HG03039 (cell line): ENCODE results near the gene NPEPPS.
A peak's percentile ranks its signal among the peaks of the same experiment; 100 is the strongest.

Experiments used
- ATAC-seq: cut with Tn5 transposase; IDR thresholded peaks from one replicate; pipeline ENCODE4 v1.9.1; 2021; ENCODE audit warnings: mild to moderate bottlenecking, moderate library complexity; ENCODE audit not compliant: unreplicated experiment

NPEPPS gene

GRCh38 chr17:47629826-47630225 is 98.9 kb downstream of the NPEPPS start:
- ATAC-seq: no peak

GRCh38 chr17:47630614-47631013 is 99.7 kb downstream of the NPEPPS start:
- no peak for ATAC-seq

GRCh38 chr17:47632991-47633390 is 102.1 kb downstream of the NPEPPS start:
- no peak for ATAC-seq

GRCh38 chr17:47633996-47634395 is 103.1 kb downstream of the NPEPPS start:
- no peak for ATAC-seq

- ATAC-seq: no peak
Measured at GRCh38 chr17:47634870-47635269, 104.0 kb downstream of the NPEPPS start.

GRCh38 chr17:47635734-47636133 is 104.8 kb downstream of the NPEPPS start:
- ATAC-seq: no peak

GRCh38 chr17:47636273-47637030 is 105.5 kb downstream of the NPEPPS start:
- ATAC-seq: no peak

- no peak for ATAC-seq
Measured at GRCh38 chr17:47638903-47639302, 108.0 kb downstream of the NPEPPS start.

- no peak for ATAC-seq
Measured at GRCh38 chr17:47640076-47640475, 109.2 kb downstream of the NPEPPS start.

- ATAC-seq: no peak
Measured at GRCh38 chr17:47641202-47641601, 110.3 kb downstream of the NPEPPS start.

GRCh38 chr17:47643116-47643515 is 112.2 kb downstream of the NPEPPS start:
- no peak for ATAC-seq

- no peak for ATAC-seq
Measured at GRCh38 chr17:47644324-47644723, 113.4 kb downstream of the NPEPPS start.

- ATAC-seq: peak; percentile 76
Measured at GRCh38 chr17:47649153-47649971, 118.5 kb downstream of the NPEPPS start, which contains the start of gene KPNB1. KPNB1 (plus strand) TSS chr17:47649919; CDS start chr17:47650245, 326 bp downstream.

- no peak for ATAC-seq
Measured at GRCh38 chr17:47649972-47650524, 119.1 kb downstream of the NPEPPS start.

GRCh38 chr17:47650525-47651522 is 119.9 kb downstream of the NPEPPS start:
- ATAC-seq: peak; percentile 51

- no peak for ATAC-seq
Measured at GRCh38 chr17:47651704-47652103, 120.8 kb downstream of the NPEPPS start.

- no peak for ATAC-seq
Measured at GRCh38 chr17:47652570-47652969, 121.7 kb downstream of the NPEPPS start.

- no peak for ATAC-seq
Measured at GRCh38 chr17:47653442-47653841, 122.5 kb downstream of the NPEPPS start.

- no peak for ATAC-seq
Measured at GRCh38 chr17:47654991-47655390, 124.1 kb downstream of the NPEPPS start.

GRCh38 chr17:47660064-47660492 is 129.2 kb downstream of the NPEPPS start:
- no peak for ATAC-seq
